HEK293 (cell line): ENCODE results near the gene WDCP.

Source experiments
- CTCF ChIA-PET: fragments of 350-600 bp; formaldehyde crosslinking; extraction: SDS; loops from one replicate; lab custom pipeline; 2021; ENCODE audit warnings: antibody characterized with exemption; lab: Yijun Ruan, JAX
- POLR2A ChIA-PET: fragments of 300-600 bp; formaldehyde crosslinking; extraction: SDS; loops from one replicate; lab custom pipeline; 2020; ENCODE audit warnings: antibody characterized with exemption, inconsistent platforms; lab: Yijun Ruan, JAX
- H3K27ac ChIP-seq: fragments of 200-500 bp; sonication (Bioruptor generic); 2 replicates; pipeline ENCODE4 v1.5.1; 2014; ENCODE audit warnings: low read depth, low read length, control low read depth, inconsistent platforms; ENCODE audit errors: extremely low read depth
- H3K36me3 ChIP-seq, 2 experiments: fragments of 200-500 bp in 1 of 2; sonication (Bioruptor generic) in 1 of 2; 1 replicate in 1 of 2; 2 replicates in 1 of 2; pipeline ENCODE4 v1.5.1; 2014 to 2017; ENCODE audit warnings: inconsistent platforms in 2 of 2, low read length in 2 of 2; ENCODE audit not compliant: control insufficient read depth in 2 of 2, insufficient read depth in 1 of 2
- H3K4me1 ChIP-seq: fragments of 200-500 bp; sonication (Bioruptor generic); 2 replicates; pipeline ENCODE4 v1.5.1; 2014; ENCODE audit warnings: mild to moderate bottlenecking, low read length, inconsistent platforms; ENCODE audit not compliant: control insufficient read depth, insufficient read depth
- H3K4me3 ChIP-seq: 2 replicates; pipeline ENCODE4 v1.5.1; 2011; ENCODE audit warnings: low read depth, mild to moderate bottlenecking, control low read depth, low read length, moderate library complexity
- H3K9me3 ChIP-seq: fragments of 200-500 bp; sonication (Bioruptor generic); 2 replicates; pipeline ENCODE4 v1.5.1; 2014; ENCODE audit warnings: low read depth, low read length, inconsistent platforms; ENCODE audit not compliant: control insufficient read depth, insufficient read depth
- BCL11A ChIP-seq: fragments of 450-650 bp; formaldehyde crosslinking; IDR thresholded peaks from 2 replicates; pipeline ENCODE4 v1.5.1; 2016; ENCODE audit warnings: low read depth, missing biosample characterization, missing genetic modification characterization
- GLIS1 ChIP-seq: fragments of 450-650 bp; formaldehyde crosslinking; IDR thresholded peaks from 2 replicates; pipeline ENCODE4 v1.5.1; 2016; ENCODE audit warnings: missing biosample characterization, missing genetic modification characterization
- KLF16 ChIP-seq: fragments of 450-650 bp; formaldehyde crosslinking; IDR thresholded peaks from 2 replicates; pipeline ENCODE4 v1.5.1; 2017; ENCODE audit warnings: missing biosample characterization, missing genetic modification characterization
- WT1 ChIP-seq: fragments of 450-650 bp; formaldehyde crosslinking; IDR thresholded peaks from 2 replicates; pipeline ENCODE4 v1.5.1; 2016; ENCODE audit warnings: missing biosample characterization, missing genetic modification characterization
- ZFP3 ChIP-seq: fragments of 450-650 bp; formaldehyde crosslinking; IDR thresholded peaks from 2 replicates; pipeline ENCODE4 v1.5.1; 2016; ENCODE audit warnings: low read depth, missing biosample characterization, missing genetic modification characterization
- ZNF140 ChIP-seq: fragments of 450-650 bp; formaldehyde crosslinking; IDR thresholded peaks from 2 replicates; pipeline ENCODE4 v1.5.1; 2016; ENCODE audit warnings: missing biosample characterization, missing genetic modification characterization
- ZNF23 ChIP-seq: fragments of 450-650 bp; formaldehyde crosslinking; IDR thresholded peaks from 2 replicates; pipeline ENCODE4 v1.5.1; 2016; ENCODE audit warnings: missing biosample characterization, missing genetic modification characterization, borderline replicate concordance
- ZNF394 ChIP-seq: fragments of 450-650 bp; formaldehyde crosslinking; IDR thresholded peaks from 2 replicates; pipeline ENCODE4 v1.5.1; 2016; ENCODE audit warnings: missing biosample characterization, missing genetic modification characterization, mild to moderate bottlenecking, moderate library complexity, borderline replicate concordance
- ZNF501 ChIP-seq: fragments of 450-650 bp; formaldehyde crosslinking; IDR thresholded peaks from 2 replicates; pipeline ENCODE4 v1.5.1; 2016; ENCODE audit warnings: missing biosample characterization, missing genetic modification characterization
- ZNF571 ChIP-seq: fragments of 450-650 bp; formaldehyde crosslinking; IDR thresholded peaks from 2 replicates; pipeline ENCODE4 v1.5.0; 2017; ENCODE audit warnings: missing biosample characterization, missing genetic modification characterization
- ZNF626 ChIP-seq: fragments of 450-650 bp; sonication (Bioruptor Pico); formaldehyde crosslinking; IDR thresholded peaks from 2 replicates; pipeline ENCODE4 v1.5.1; 2018; ENCODE audit warnings: missing biosample characterization, missing genetic modification characterization, inconsistent platforms
- ZNF747 ChIP-seq: fragments of 450-650 bp; formaldehyde crosslinking; IDR thresholded peaks from 2 replicates; pipeline ENCODE4 v1.5.1; 2016; ENCODE audit warnings: missing biosample characterization, missing genetic modification characterization
- TF ChIP-seq, protein P1 (sequence below): fragments of 450-650 bp; formaldehyde crosslinking; IDR thresholded peaks from 2 replicates; pipeline ENCODE4 v1.5.1; 2016; ENCODE audit warnings: missing biosample characterization, missing genetic modification characterization, low read depth
- TF ChIP-seq, protein P2 (sequence below): fragments of 450-650 bp; formaldehyde crosslinking; IDR thresholded peaks from 2 replicates; pipeline ENCODE4 v1.5.1; 2017; ENCODE audit warnings: missing biosample characterization, missing genetic modification characterization
- TF ChIP-seq, protein P3 (sequence below): fragments of 450-650 bp; formaldehyde crosslinking; conservative IDR thresholded peaks from 2 replicates; pipeline ENCODE4 v1.5.1; 2016; ENCODE audit warnings: low read depth, missing biosample characterization, missing genetic modification characterization
- TF ChIP-seq, protein P4 (sequence below): fragments of 450-650 bp; formaldehyde crosslinking; IDR thresholded peaks from 2 replicates; pipeline ENCODE4 v1.5.1; 2016; ENCODE audit warnings: missing biosample characterization, missing genetic modification characterization

The WDCP gene

GRCh38 chr2:24018241-24018640 is 28.9 kb downstream of the WDCP start:
- Histone ChIP-seq H3K4me1 (no peaks in the 10 kb centered on the region), H3K9me3 (no peaks in the 10 kb centered on the region), H3K27ac (no peak overlapping the region), H3K36me3 (peaks cover 0 to 11% of the 10 kb centered on the region in 2 experiments; a peak in 1 of 3 replicates), H3K4me3 (no peak overlapping the region)
- ChIA-PET POLR2A (no interaction called here), CTCF (no interaction called here)
- TF ChIP-seq, protein P1, sequence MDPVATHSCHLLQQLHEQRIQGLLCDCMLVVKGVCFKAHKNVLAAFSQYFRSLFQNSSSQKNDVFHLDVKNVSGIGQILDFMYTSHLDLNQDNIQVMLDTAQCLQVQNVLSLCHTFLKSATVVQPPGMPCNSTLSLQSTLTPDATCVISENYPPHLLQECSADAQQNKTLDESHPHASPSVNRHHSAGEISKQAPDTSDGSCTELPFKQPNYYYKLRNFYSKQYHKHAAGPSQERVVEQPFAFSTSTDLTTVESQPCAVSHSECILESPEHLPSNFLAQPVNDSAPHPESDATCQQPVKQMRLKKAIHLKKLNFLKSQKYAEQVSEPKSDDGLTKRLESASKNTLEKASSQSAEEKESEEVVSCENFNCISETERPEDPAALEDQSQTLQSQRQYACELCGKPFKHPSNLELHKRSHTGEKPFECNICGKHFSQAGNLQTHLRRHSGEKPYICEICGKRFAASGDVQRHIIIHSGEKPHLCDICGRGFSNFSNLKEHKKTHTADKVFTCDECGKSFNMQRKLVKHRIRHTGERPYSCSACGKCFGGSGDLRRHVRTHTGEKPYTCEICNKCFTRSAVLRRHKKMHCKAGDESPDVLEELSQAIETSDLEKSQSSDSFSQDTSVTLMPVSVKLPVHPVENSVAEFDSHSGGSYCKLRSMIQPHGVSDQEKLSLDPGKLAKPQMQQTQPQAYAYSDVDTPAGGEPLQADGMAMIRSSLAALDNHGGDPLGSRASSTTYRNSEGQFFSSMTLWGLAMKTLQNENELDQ (tag by site-specific recombination): no peak
- TF ChIP-seq BCL11A (tag by site-specific recombination): no peak
- TF ChIP-seq, protein P2, sequence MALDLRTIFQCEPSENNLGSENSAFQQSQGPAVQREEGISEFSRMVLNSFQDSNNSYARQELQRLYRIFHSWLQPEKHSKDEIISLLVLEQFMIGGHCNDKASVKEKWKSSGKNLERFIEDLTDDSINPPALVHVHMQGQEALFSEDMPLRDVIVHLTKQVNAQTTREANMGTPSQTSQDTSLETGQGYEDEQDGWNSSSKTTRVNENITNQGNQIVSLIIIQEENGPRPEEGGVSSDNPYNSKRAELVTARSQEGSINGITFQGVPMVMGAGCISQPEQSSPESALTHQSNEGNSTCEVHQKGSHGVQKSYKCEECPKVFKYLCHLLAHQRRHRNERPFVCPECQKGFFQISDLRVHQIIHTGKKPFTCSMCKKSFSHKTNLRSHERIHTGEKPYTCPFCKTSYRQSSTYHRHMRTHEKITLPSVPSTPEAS (tag by site-specific recombination): no peak
- TF ChIP-seq WT1: no peak
- TF ChIP-seq ZNF394 (tag by site-specific recombination): no peak
- TF ChIP-seq ZNF23 (tag by site-specific recombination): no peak
- TF ChIP-seq, protein P3, sequence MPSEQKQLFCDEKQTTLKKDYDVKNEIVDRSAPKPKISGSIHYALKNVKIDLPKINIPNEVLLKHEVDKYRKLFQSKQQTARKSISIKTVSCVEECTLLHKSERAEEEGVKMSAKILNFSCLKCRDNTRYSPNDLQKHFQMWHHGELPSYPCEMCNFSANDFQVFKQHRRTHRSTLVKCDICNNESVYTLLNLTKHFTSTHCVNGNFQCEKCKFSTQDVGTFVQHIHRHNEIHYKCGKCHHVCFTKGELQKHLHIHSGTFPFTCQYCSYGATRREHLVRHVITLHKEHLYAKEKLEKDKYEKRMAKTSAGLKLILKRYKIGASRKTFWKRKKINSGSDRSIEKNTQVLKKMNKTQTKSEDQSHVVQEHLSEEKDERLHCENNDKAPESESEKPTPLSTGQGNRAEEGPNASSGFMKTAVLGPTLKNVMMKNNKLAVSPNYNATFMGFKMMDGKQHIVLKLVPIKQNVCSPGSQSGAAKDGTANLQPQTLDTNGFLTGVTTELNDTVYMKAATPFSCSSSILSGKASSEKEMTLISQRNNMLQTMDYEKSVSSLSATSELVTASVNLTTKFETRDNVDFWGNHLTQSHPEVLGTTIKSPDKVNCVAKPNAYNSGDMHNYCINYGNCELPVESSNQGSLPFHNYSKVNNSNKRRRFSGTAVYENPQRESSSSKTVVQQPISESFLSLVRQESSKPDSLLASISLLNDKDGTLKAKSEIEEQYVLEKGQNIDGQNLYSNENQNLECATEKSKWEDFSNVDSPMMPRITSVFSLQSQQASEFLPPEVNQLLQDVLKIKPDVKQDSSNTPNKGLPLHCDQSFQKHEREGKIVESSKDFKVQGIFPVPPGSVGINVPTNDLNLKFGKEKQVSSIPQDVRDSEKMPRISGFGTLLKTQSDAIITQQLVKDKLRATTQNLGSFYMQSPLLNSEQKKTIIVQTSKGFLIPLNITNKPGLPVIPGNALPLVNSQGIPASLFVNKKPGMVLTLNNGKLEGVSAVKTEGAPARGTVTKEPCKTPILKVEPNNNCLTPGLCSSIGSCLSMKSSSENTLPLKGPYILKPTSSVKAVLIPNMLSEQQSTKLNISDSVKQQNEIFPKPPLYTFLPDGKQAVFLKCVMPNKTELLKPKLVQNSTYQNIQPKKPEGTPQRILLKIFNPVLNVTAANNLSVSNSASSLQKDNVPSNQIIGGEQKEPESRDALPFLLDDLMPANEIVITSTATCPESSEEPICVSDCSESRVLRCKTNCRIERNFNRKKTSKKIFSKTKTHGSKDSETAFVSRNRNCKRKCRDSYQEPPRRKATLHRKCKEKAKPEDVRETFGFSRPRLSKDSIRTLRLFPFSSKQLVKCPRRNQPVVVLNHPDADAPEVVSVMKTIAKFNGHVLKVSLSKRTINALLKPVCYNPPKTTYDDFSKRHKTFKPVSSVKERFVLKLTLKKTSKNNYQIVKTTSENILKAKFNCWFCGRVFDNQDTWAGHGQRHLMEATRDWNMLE (tag by site-specific recombination): no peak
- no peak for TF ChIP-seq ZNF501 (tag by site-specific recombination)
- TF ChIP-seq, protein P4, sequence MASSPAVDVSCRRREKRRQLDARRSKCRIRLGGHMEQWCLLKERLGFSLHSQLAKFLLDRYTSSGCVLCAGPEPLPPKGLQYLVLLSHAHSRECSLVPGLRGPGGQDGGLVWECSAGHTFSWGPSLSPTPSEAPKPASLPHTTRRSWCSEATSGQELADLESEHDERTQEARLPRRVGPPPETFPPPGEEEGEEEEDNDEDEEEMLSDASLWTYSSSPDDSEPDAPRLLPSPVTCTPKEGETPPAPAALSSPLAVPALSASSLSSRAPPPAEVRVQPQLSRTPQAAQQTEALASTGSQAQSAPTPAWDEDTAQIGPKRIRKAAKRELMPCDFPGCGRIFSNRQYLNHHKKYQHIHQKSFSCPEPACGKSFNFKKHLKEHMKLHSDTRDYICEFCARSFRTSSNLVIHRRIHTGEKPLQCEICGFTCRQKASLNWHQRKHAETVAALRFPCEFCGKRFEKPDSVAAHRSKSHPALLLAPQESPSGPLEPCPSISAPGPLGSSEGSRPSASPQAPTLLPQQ: no peak
- TF ChIP-seq KLF16 (tag by site-specific recombination): no peak
- TF ChIP-seq ZNF747: no peak
- no peak for TF ChIP-seq ZFP3

DNA sequence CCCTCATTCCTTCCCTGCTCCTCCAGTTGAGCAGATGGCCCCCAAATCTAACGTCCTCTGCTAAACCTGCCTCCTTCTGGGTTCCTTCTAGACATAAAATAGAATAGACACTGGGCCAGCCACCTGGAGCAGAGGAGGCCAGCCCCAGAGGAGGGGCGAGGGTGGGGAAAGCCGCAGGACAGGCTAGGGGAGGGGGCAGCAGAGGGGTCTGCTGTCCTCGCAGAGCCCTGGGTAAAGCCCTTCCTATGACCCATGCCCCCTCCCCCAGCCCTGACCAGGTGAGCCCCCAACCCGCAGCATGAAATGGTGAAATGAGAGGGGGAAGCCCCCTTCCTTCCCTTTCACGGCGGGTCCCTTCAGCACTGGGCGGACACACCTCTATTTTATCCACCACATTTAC is 29.5 kb downstream of the WDCP start:
- no peak overlapping the region for H3K4me3 ChIP-seq
- no peaks in the 10 kb centered on the region for H3K4me1 ChIP-seq
- POLR2A ChIA-PET: no interaction called here
- CTCF ChIA-PET: no interaction called here
- TF ChIP-seq ZNF140 (tag by site-specific recombination): no peak
- no peak for TF ChIP-seq ZNF571 (tag by site-specific recombination)
- TF ChIP-seq GLIS1 (tag by site-specific recombination): no peak
- TF ChIP-seq ZNF626 (tag by site-specific recombination): no peak
- H3K27ac ChIP-seq: no peak overlapping the region
- H3K9me3 ChIP-seq: no peaks in the 10 kb centered on the region
- H3K36me3 ChIP-seq: peaks cover 0 to 6% of the 10 kb centered on the region in 2 experiments; a peak in 1 of 3 replicates
